Ascending aorta (tissue), 2 donors: Measurements from ENCODE around the gene TNPO2. TPM values are rescaled to one million over a fixed set of nuclear protein-coding genes. Genes with fewer than 3 reads are reported as not detected.
A peak's percentile ranks its signal among the peaks of the same experiment; 100 is the strongest.
"Not testable (repeated sequence)": the region's sequence is repeated elsewhere in the genome, so short reads cannot be mapped to it uniquely, and the experiment has no call there.

ENCODE experiments used
- DNase-seq, 2 donors: peaks; one replicate each; pipeline ENCODE4 v3.0.0-alpha.2; 2019; ENCODE audit warnings: low spot score in 2 of 2
- H3K27ac ChIP-seq, 2 donors: fragments of 200-600 bp; sonication (generic); one replicate each; pipeline ENCODE4 v1.5.1; 2016 to 2017; ENCODE audit warnings: mild to moderate bottlenecking in 1 of 2
- H3K27me3 ChIP-seq: fragments of 200-600 bp; sonication (generic); one replicate; pipeline ENCODE4 v1.5.1; 2017
- H3K36me3 ChIP-seq, 2 donors: fragments of 200-600 bp; sonication (generic); one replicate each; pipeline ENCODE4 v1.5.1; 2016
- H3K4me1 ChIP-seq, 2 donors: fragments of 200-600 bp; sonication (generic); one replicate each; pipeline ENCODE4 v1.5.1; 2016 to 2017; ENCODE audit warnings: mild to moderate bottlenecking in 1 of 2
- H3K4me3 ChIP-seq, 2 donors: fragments of 200-600 bp; sonication (generic); one replicate each; pipeline ENCODE4 v1.5.1; 2016 to 2017; ENCODE audit warnings: mild to moderate bottlenecking in 1 of 2
- H3K9me3 ChIP-seq, 2 donors: fragments of 200-600 bp; sonication (generic); one replicate each; pipeline ENCODE4 v1.5.1; 2016
- CTCF ChIP-seq, 3 experiments: fragments of 200-600 bp in 2 of 3; fragments of 450-650 bp in 1 of 3; sonication (generic) in 2 of 3; IDR thresholded peaks; one replicate each; pipeline ENCODE4 v1.5.1; 2016 to 2019; ENCODE audit warnings: antibody characterized with exemption in 3 of 3, mild to moderate bottlenecking in 1 of 3, moderate library complexity in 1 of 3
- intact Hi-C: fragments of 100-400 bp; cut with DNase I; formaldehyde crosslinking; loops from one replicate; pipeline ENCODE4 v1.15.1; 2023
- total RNA-seq: library from RNA; depleted of rRNA; stranded (reverse); fragments of >200 nt; gene quantifications from one replicate; pipeline ENCODE4 v1.1.0, GENCODE V29; 2016

Gene TNPO2
- total RNA-seq, 1 donor from 2014 or later, result 82.6 TPM

GRCh38 chr19:12720851-12721655, 2.7 kb downstream of the TNPO2 start:
- H3K27ac ChIP-seq, result peak overlapping the region; percentile 88 to 98
- TF ChIP-seq CTCF (IDR thresholded peaks at IDR 0.05), result no peak
- intact Hi-C loops, result no loop called here
- DNase-seq, result no peak
- H3K9me3 ChIP-seq, result no peaks in the 10 kb centered on the region
- H3K4me3 ChIP-seq, result peak overlapping the region; percentile 81 to 95
- no peaks in the 10 kb centered on the region for H3K27me3 ChIP-seq
- peaks cover 20 to 23% of the 10 kb centered on the region in 2 donors for H3K36me3 ChIP-seq
- H3K4me1 ChIP-seq, result peaks cover 4 to 29% of the 10 kb centered on the region in 2 donors

GRCh38 chr19:12720296-12720695, 3.4 kb downstream of the TNPO2 start:
- intact Hi-C loops, result no loop called here
- H3K4me3 ChIP-seq, result peak overlapping the region; percentile 81 to 95
- peaks cover 28 to 29% of the 10 kb centered on the region in 2 donors for H3K36me3 ChIP-seq
- peak overlapping the region; percentile 88 to 98 for H3K27ac ChIP-seq
- DNase-seq, result no peak
- peaks cover 4 to 29% of the 10 kb centered on the region in 2 donors for H3K4me1 ChIP-seq
- H3K27me3 ChIP-seq, result no peaks in the 10 kb centered on the region
- H3K9me3 ChIP-seq, result no peaks in the 10 kb centered on the region
- TF ChIP-seq CTCF (IDR thresholded peaks at IDR 0.05), result no peak

- Histone ChIP-seq H3K4me3 (no peak overlapping the region), H3K9me3 (no peaks in the 10 kb centered on the region), H3K27ac (no peak overlapping the region), H3K36me3 (peaks cover 64% of the 10 kb centered on the region in 2 donors), H3K27me3 (no peaks in the 10 kb centered on the region), H3K4me1 (peaks cover 3 to 11% of the 10 kb centered on the region in 2 donors)
- TF ChIP-seq CTCF (IDR thresholded peaks at IDR 0.05), result no peak
- no peak for DNase-seq
- intact Hi-C loops, result no loop called here
Observed at GRCh38 chr19:12715929-12716328, 7.8 kb downstream of the TNPO2 start.

- intact Hi-C loops, result no loop called here
- DNase-seq, result no peak
- Histone ChIP-seq H3K9me3 (no peaks in the 10 kb centered on the region), H3K4me3 (no peak overlapping the region), H3K27me3 (no peaks in the 10 kb centered on the region), H3K27ac (no peak overlapping the region), H3K36me3 (peaks cover 72 to 73% of the 10 kb centered on the region in 2 donors), H3K4me1 (peaks cover 0 to 2% of the 10 kb centered on the region in 2 donors)
- TF ChIP-seq CTCF (IDR thresholded peaks at IDR 0.05), result no peak
Observed at GRCh38 chr19:12715102-12715501, 8.6 kb downstream of the TNPO2 start.

GRCh38 chr19:12713304-12713703, 10.4 kb downstream of the TNPO2 start:
- H3K4me3 ChIP-seq, DNase-seq, intact Hi-C loops, H3K9me3 ChIP-seq, H3K4me1 ChIP-seq, H3K27ac ChIP-seq, H3K27me3 ChIP-seq: not testable (repeated sequence)
- H3K36me3 ChIP-seq, result peaks cover 75 to 82% of the 10 kb centered on the region in 2 donors

GRCh38 chr19:12712077-12712476, 11.7 kb downstream of the TNPO2 start:
- peaks cover 78 to 92% of the 10 kb centered on the region in 2 donors for H3K36me3 ChIP-seq
- intact Hi-C loops, result not testable (repeated sequence)

More at GRCh38 chr19:12712077-12712476, 11.7 kb downstream of the TNPO2 start:
- H3K27ac ChIP-seq, H3K27me3 ChIP-seq, H3K9me3 ChIP-seq, H3K4me3 ChIP-seq, DNase-seq, H3K4me1 ChIP-seq: not testable (repeated sequence)
- TF ChIP-seq CTCF (IDR thresholded peaks at IDR 0.05), result peak; percentile 23 to 39 (median 29)
